Measurements from ENCODE around the gene RBM33.

RBM33 gene

DNA sequence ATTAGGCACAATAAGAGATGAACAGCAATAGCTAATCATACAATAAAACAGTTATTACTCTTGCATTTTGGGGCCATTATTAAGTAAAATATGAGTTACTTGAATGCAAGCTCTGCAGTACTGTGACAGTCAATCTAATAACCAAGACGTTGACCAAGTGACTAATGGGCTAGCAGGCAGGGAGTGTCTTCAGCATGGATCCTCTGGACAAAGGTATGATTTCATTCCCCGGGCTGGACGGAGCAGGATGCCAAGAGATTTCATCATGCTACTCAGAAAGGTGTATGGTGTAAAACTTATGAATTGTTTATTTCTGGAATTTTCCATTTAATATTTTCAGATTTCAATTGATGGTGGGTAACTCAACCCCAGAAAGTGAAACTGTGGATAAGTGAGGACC lies 86.9 kb downstream of the RBM33 start:
- TF ChIP-seq, protein P1, sequence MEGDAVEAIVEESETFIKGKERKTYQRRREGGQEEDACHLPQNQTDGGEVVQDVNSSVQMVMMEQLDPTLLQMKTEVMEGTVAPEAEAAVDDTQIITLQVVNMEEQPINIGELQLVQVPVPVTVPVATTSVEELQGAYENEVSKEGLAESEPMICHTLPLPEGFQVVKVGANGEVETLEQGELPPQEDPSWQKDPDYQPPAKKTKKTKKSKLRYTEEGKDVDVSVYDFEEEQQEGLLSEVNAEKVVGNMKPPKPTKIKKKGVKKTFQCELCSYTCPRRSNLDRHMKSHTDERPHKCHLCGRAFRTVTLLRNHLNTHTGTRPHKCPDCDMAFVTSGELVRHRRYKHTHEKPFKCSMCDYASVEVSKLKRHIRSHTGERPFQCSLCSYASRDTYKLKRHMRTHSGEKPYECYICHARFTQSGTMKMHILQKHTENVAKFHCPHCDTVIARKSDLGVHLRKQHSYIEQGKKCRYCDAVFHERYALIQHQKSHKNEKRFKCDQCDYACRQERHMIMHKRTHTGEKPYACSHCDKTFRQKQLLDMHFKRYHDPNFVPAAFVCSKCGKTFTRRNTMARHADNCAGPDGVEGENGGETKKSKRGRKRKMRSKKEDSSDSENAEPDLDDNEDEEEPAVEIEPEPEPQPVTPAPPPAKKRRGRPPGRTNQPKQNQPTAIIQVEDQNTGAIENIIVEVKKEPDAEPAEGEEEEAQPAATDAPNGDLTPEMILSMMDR (IDR thresholded peaks at IDR 0.05; ENCODE audit: low read depth, low read length, missing control alignments): no peak
- H3K4me3 ChIP-seq (ENCODE audit: low read depth, low read length): no peak overlapping the region
- no peak for DNase-seq (ENCODE audit: low read depth)

DNA sequence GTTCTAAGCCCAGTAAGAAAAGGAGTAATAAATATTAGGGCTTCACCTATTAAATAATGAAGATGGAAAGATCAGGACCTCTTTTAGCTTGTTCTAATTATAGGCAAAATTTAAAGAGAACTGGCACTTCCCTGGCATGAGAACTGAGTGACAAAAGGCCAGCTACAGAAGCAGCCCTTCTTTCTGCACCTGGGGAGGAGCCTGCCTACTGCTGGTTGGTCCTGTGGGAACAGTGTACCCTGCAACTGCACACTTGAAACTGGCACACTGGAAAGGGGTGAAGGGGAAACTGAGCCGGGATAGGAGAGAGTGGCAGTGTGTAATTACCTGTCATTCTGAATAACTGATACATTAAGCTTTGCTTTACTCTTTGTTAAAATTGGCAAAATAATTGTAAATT lies 87.4 kb downstream of the RBM33 start:
- no peak for DNase-seq (ENCODE audit: low read depth)
- H3K4me3 ChIP-seq (ENCODE audit: low read depth, low read length): no peak overlapping the region
- TF ChIP-seq, protein P1 (IDR thresholded peaks at IDR 0.05; ENCODE audit: low read depth, low read length, missing control alignments): no peak

DNA sequence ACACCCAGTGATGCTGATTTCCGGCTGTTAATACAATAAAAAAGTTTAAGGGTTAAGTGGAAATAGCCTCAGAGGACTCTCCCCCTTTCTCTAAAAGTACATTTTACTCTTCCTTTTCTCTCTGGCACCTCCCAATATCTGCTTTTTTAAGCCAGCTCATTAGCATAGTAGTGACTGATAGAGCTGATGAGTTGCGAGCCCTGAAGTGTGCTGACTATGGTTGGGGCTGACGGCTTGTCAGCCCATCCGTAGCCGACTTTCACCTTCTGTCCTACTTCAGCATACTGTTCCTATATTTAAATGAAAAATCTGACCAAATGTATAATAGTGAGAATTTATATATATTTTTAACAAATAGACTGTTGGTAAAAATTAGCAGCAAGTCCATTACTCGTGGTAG lies 87.8 kb downstream of the RBM33 start:
- no peak for DNase-seq (ENCODE audit: low read depth)
- H3K4me3 ChIP-seq (ENCODE audit: low read depth, low read length): no peak overlapping the region
- TF ChIP-seq, protein P1 (IDR thresholded peaks at IDR 0.05; ENCODE audit: low read depth, low read length, missing control alignments): no peak

DNA sequence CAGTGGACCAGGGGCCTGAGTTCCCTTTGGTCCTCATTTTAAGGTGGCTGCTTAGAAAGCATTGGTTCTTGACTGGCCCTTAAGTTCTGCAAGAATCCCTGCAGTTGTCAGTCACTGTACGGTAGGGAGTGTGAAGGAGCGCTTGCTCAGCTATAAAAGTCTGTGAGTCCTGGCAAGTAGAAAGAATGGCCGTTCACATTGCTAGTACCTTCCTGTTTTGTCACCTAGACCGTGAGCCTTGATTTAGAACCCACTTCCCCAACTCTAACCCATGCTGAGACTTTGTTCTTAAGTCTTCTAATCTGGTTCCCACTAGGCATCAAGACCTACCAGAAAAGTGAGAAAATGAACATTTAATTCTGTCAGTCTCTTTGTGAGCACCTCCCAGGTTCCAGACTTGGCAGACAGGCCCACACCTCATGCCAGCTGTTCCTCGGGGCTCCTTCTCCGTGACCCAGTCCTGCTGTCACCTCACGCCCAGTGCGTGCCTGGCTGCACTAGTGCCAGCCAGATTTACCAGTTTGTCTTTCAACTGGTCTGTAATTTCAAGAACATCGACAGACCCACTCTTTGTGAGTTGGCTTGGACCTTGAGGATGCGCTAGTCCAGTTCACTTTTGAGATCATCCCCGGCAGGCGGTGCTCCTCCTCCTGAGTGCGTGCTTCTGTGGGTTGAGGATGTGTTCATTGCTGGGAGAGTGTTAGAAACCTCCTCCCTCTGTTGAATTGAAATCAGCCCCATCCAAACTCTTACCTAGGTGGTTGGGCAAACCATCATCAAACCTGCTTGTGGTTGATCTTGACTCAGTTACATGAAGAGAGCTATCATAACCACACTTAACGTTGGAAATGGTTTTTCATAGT lies 89.4 kb downstream of the RBM33 start:
- no peak overlapping the region for H3K4me3 ChIP-seq (ENCODE audit: low read depth, low read length)
- no peak for DNase-seq (ENCODE audit: low read depth)

DNA sequence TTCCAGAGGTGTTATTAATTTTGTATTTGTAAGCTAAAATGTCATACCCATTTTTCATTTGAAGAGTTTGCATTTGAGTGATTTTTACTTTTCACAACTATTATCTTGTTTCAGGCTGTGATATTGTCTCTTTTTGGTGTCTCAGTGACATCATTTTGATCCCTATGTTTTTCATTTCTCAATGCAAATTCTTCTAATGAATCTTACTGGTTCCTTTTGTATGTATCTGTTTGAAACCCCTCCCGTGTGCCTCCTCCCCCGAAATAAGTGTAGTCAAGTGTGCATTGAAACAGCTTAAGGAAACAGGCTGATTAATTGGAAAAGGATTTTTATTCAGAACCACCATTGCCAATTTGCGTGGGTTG lies 90.0 kb downstream of the RBM33 start:
- H3K4me3 ChIP-seq (ENCODE audit: low read depth, low read length): no peak overlapping the region
- TF ChIP-seq, protein P1 (IDR thresholded peaks at IDR 0.05; ENCODE audit: low read depth, low read length, missing control alignments): no peak
- DNase-seq (ENCODE audit: low read depth): no peak

More for the DNA sequence above, 89.4 kb downstream of the RBM33 start:
- TF ChIP-seq, protein P1 (IDR thresholded peaks at IDR 0.05; ENCODE audit: low read depth, low read length, missing control alignments): no peak

DNA sequence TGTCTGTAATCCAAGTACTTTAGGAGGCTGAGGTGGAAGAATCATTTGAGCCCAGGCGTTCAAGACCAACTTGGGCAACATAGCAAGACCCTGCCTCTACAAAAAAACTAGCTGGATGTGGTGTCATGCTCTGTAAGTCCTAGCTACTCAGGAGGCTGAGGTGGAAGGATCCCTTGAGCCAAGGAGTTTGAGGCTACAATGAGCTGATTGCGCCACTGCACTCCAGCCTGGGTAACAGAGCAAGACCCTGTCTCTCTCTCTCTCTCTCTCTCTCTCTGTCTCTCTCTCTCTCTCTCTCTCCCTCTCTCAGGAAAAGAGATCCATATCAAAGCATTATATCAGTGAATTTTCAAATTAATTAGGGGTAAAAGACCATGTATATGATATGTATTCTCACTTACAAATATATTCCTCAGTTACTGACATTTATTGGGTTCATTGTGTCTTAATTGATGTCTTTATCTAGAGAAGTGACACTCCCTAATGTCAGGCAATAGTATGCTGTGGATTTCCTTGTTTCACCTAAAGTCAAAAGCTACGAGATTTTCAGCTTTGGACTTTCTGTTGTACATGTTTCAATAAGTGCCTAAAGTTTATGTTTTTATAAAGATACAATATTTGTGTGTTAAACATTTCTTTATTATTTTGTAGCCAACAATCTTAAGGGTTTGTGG lies 91.1 kb downstream of the RBM33 start:
- TF ChIP-seq, protein P1 (IDR thresholded peaks at IDR 0.05; ENCODE audit: low read depth, low read length, missing control alignments): no peak
- H3K4me3 ChIP-seq (ENCODE audit: low read depth, low read length): no peak overlapping the region
- DNase-seq (ENCODE audit: low read depth): no peak

All from GM12864 (cell line).